A673 (cell line): ENCODE measurements around the gene SLC44A1. TPM values are rescaled to one million over a fixed set of nuclear protein-coding genes. Genes with fewer than 3 reads are reported as not detected.

ENCODE experiments used
- BruUV-seq: library from RNA; stranded (reverse); fragments of 400-500 nt; replicated peaks from 2 replicates; lab custom pipeline; 2021; lab: Mats Ljungman, UMichigan
- CTCF ChIA-PET: fragments of 300-600 bp; sonication (Branson Sonifier 250); formaldehyde crosslinking; loops from one replicate; lab custom pipeline; 2022; ENCODE audit warnings: antibody characterized with exemption; lab: Charles Lee
- POLR2A ChIA-PET: fragments of 300-600 bp; sonication (Branson Sonifier 250); formaldehyde crosslinking; loops from one replicate; lab custom pipeline; 2022; ENCODE audit warnings: antibody characterized with exemption; ENCODE audit not compliant: low non-redundant PET; lab: Charles Lee
- DNase-seq: peaks from one replicate; pipeline ENCODE4 v3.0.0-alpha.2; 2015; ENCODE audit warnings: low spot score
- H3K27ac ChIP-seq: fragments of 200-600 bp; sonication (generic); 2 replicates; pipeline ENCODE4 v1.5.1; 2016; ENCODE audit warnings: mixed run types, low read depth, mild to moderate bottlenecking, mixed read lengths, antibody characterized with exemption, low read length; ENCODE audit not compliant: poor library complexity, severe bottlenecking
- H3K27me3 ChIP-seq: fragments of 200-600 bp; sonication (generic); replicated peaks from 2 replicates; pipeline ENCODE4 v1.6.1; 2017; ENCODE audit warnings: mixed run types, low read depth, mild to moderate bottlenecking, mixed read lengths, antibody characterized with exemption, low read length; ENCODE audit not compliant: insufficient read depth, poor library complexity
- H3K36me3 ChIP-seq: fragments of 200-600 bp; sonication (generic); 2 replicates; pipeline ENCODE4 v1.6.1; 2016; ENCODE audit warnings: mixed run types, mild to moderate bottlenecking, mixed read lengths, antibody characterized with exemption, low read length; ENCODE audit not compliant: insufficient read depth, poor library complexity, severe bottlenecking
- H3K4me1 ChIP-seq: fragments of 200-600 bp; sonication (generic); 2 replicates; pipeline ENCODE4 v1.6.1; 2017; ENCODE audit warnings: mixed run types, mild to moderate bottlenecking, mixed read lengths, antibody characterized with exemption, low read length; ENCODE audit not compliant: insufficient read depth, poor library complexity, severe bottlenecking
- H3K4me3 ChIP-seq: fragments of 200-600 bp; sonication (generic); 2 replicates; pipeline ENCODE4 v1.5.1; 2016; ENCODE audit warnings: low read depth, mixed run types, mild to moderate bottlenecking, mixed read lengths, low read length; ENCODE audit not compliant: poor library complexity, severe bottlenecking
- H3K9me3 ChIP-seq: fragments of 200-600 bp; sonication (generic); 2 replicates; pipeline ENCODE4 v1.6.1; 2016; ENCODE audit warnings: mixed run types, low read depth, mild to moderate bottlenecking, mixed read lengths, antibody characterized with exemption, low read length; ENCODE audit not compliant: poor library complexity, severe bottlenecking
- CTCF ChIP-seq: fragments of 300-800, 200-600 bp; sonication (generic); conservative IDR thresholded peaks from 2 replicates; pipeline ENCODE4 v1.5.1; 2017; ENCODE audit warnings: low read depth, mild to moderate bottlenecking, antibody characterized with exemption, low read length, moderate library complexity, mixed read lengths
- EZH2 ChIP-seq: fragments of 200-600 bp; sonication (generic); IDR thresholded peaks from 2 replicates; pipeline ENCODE4 v1.6.1; 2017; ENCODE audit warnings: borderline replicate concordance, low read depth, mild to moderate bottlenecking, mixed read lengths, antibody characterized with exemption, low read length; ENCODE audit not compliant: poor library complexity, severe bottlenecking
- intact Hi-C: fragments of 100-400 bp; cut with micrococcal nuclease; formaldehyde crosslinking; loops from one replicate; pipeline ENCODE4 v1.10.0; 2022; ENCODE audit not compliant: unreplicated experiment
- total RNA-seq: library from RNA; stranded (reverse); gene quantifications from 2 replicates; pipeline ENCODE4 v1.2.3, GENCODE V29; 2021

Gene SLC44A1
- total RNA-seq, 1 experiment from 2014 or later = 11.9 TPM

GRCh38 chr9:105248691-105249090 lies 4.2 kb downstream of the SLC44A1 start:
- TF ChIP-seq EZH2 (no peak), CTCF (no peak)
- Histone ChIP-seq H3K4me3 (no peak overlapping the region), H3K27me3 (peaks cover 6% of the 10 kb centered on the region)

GRCh38 chr9:105251133-105251532 lies 6.7 kb downstream of the SLC44A1 start:
- no peak for DNase-seq
- ChIA-PET CTCF (no interaction called here), POLR2A (no interaction called here)
- Histone ChIP-seq H3K4me3 (no peak overlapping the region), H3K4me1 (no peaks in the 10 kb centered on the region), H3K9me3 (no peaks in the 10 kb centered on the region), H3K36me3 (no peaks in the 10 kb centered on the region), H3K27ac (no peak overlapping the region), H3K27me3 (no peaks in the 10 kb centered on the region)
- TF ChIP-seq CTCF = no peak
- TF ChIP-seq EZH2 = no peak
- intact Hi-C loops = no loop called here
- BruUV-seq = no TSS peak

More at GRCh38 chr9:105248691-105249090, 4.2 kb downstream of the SLC44A1 start:
- DNase-seq = no peak
- no peak overlapping the region for H3K27ac ChIP-seq
- no TSS peak for BruUV-seq
- no peaks in the 10 kb centered on the region for H3K36me3 ChIP-seq
- ChIA-PET CTCF (no interaction called here), POLR2A (no interaction called here)
- intact Hi-C loops = no loop called here
- peaks cover 3% of the 10 kb centered on the region for H3K4me1 ChIP-seq
- H3K9me3 ChIP-seq = no peaks in the 10 kb centered on the region

GRCh38 chr9:105251733-105252404 lies 7.4 kb downstream of the SLC44A1 start:
- POLR2A ChIA-PET = no interaction called here
- H3K36me3 ChIP-seq = no peaks in the 10 kb centered on the region
- H3K27ac ChIP-seq = no peak overlapping the region
- H3K4me1 ChIP-seq = no peaks in the 10 kb centered on the region
- intact Hi-C loops = no loop called here
- no peak for DNase-seq
- no peaks in the 10 kb centered on the region for H3K27me3 ChIP-seq
- no peaks in the 10 kb centered on the region for H3K9me3 ChIP-seq
- TF ChIP-seq CTCF = no peak
- no peak for TF ChIP-seq EZH2
- CTCF ChIA-PET = no interaction called here
- no TSS peak for BruUV-seq
- no peak overlapping the region for H3K4me3 ChIP-seq
